GM23338 (cell line): ENCODE data around the gene DHX34. TPM values are rescaled to one million over a fixed set of nuclear protein-coding genes. Genes with fewer than 3 reads are reported as not detected.

Source experiments
- ATAC-seq: fragments of 200-7000 bp; cut with Tn5 transposase; 3 replicates; pipeline ENCODE4 v1.9.1; 2020
- DNase-seq: peaks from one replicate; pipeline ENCODE4 v3.0.0-alpha.2; 2015; ENCODE audit warnings: low spot score
- H2AFZ ChIP-seq: fragments of 200-600 bp; sonication (generic); 2 replicates; pipeline ENCODE4 v1.8.0; 2016; ENCODE audit warnings: antibody characterized with exemption, mild to moderate bottlenecking, moderate library complexity
- H3F3A ChIP-seq: fragments of 200-600 bp; sonication (generic); replicated peaks from 2 replicates; pipeline ENCODE4 v1.8.0; 2017; ENCODE audit warnings: antibody characterized with exemption, mixed run types, low read depth
- H3K27ac ChIP-seq: fragments of 200-600 bp; sonication (generic); 2 replicates; pipeline ENCODE4 v1.6.1; 2016; ENCODE audit warnings: low read depth
- H3K27me3 ChIP-seq: fragments of 200-600 bp; sonication (generic); 2 replicates; pipeline ENCODE4 v1.8.0; 2016; ENCODE audit warnings: mild to moderate bottlenecking, mixed run types, moderate library complexity; ENCODE audit not compliant: insufficient read depth
- H3K36me3 ChIP-seq: fragments of 200-600 bp; sonication (generic); 2 replicates; pipeline ENCODE4 v1.8.0; 2016; ENCODE audit warnings: mild to moderate bottlenecking; ENCODE audit not compliant: insufficient read depth
- H3K4me1 ChIP-seq: fragments of 200-600 bp; sonication (generic); 2 replicates; pipeline ENCODE4 v1.8.0; 2016; ENCODE audit warnings: mild to moderate bottlenecking, moderate library complexity; ENCODE audit not compliant: insufficient read depth
- H3K4me2 ChIP-seq: fragments of 200-600 bp; sonication (generic); 2 replicates; pipeline ENCODE4 v1.7.1; 2017; ENCODE audit warnings: mixed run types
- H3K4me3 ChIP-seq: fragments of 200-600 bp; sonication (generic); 2 replicates; pipeline ENCODE4 v1.6.1; 2016; ENCODE audit warnings: mixed run types
- H3K79me2 ChIP-seq: fragments of 200-600 bp; sonication (generic); replicated peaks from 2 replicates; pipeline ENCODE4 v1.8.0; 2017; ENCODE audit warnings: mild to moderate bottlenecking; ENCODE audit not compliant: insufficient read depth
- H3K9me2 ChIP-seq: fragments of 200-600 bp; sonication (generic); 2 replicates; pipeline ENCODE4 v1.8.0; 2017; ENCODE audit not compliant: insufficient read depth
- H4K20me1 ChIP-seq: fragments of 200-600 bp; sonication (generic); replicated peaks from 2 replicates; pipeline ENCODE4 v1.8.0; 2017; ENCODE audit warnings: mild to moderate bottlenecking; ENCODE audit not compliant: insufficient read depth
- H3K27ac Mint-ChIP-seq: 2 replicates; pipeline ENCODE4 v1.8.0; 2020; ENCODE audit warnings: inconsistent platforms, mild to moderate bottlenecking, moderate library complexity, mixed read lengths
- H3K27me3 Mint-ChIP-seq: 3 replicates; pipeline ENCODE4 v1.8.0; 2022; ENCODE audit warnings: low read depth, mild to moderate bottlenecking, moderate library complexity, mixed read lengths, inconsistent platforms; ENCODE audit not compliant: insufficient read depth, poor library complexity
- H3K36me3 Mint-ChIP-seq: 3 replicates; pipeline ENCODE4 v1.8.0; 2021; ENCODE audit warnings: low read depth, mild to moderate bottlenecking, inconsistent platforms, moderate library complexity, mixed read lengths
- H3K4me1 Mint-ChIP-seq: 3 replicates; pipeline ENCODE4 v1.8.0; 2020; ENCODE audit warnings: mild to moderate bottlenecking, inconsistent platforms, mixed read lengths
- H3K4me3 Mint-ChIP-seq: 3 replicates; pipeline ENCODE4 v1.8.0; 2021; ENCODE audit warnings: moderate library complexity, mild to moderate bottlenecking, inconsistent platforms, mixed read lengths
- H3K9me3 Mint-ChIP-seq: 3 replicates; pipeline ENCODE4 v1.8.0; 2020; ENCODE audit warnings: moderate library complexity, mild to moderate bottlenecking, inconsistent platforms, mixed read lengths
- CREB1 ChIP-seq: fragments of 250-450 bp; sonication (Bioruptor Pico); IDR thresholded peaks from 2 replicates; pipeline ENCODE4 v1.5.0; 2020; ENCODE audit warnings: low read depth, mild to moderate bottlenecking, moderate library complexity
- CTCF ChIP-seq, 2 experiments: fragments of 200-600 bp in 1 of 2; sonication (generic) in 1 of 2; conservative IDR thresholded peaks; 2 replicates each; pipeline versions ENCODE4 v1.5.1 to v1.6.1; 2016 to 2017; ENCODE audit warnings: antibody characterized with exemption in 2 of 2, low read depth in 2 of 2, mild to moderate bottlenecking in 2 of 2, moderate library complexity in 1 of 2
- EZH2phosphoT487 ChIP-seq: fragments of 200-600 bp; sonication (generic); IDR thresholded peaks from one replicate; pipeline ENCODE4 v1.8.1; 2018; ENCODE audit warnings: antibody characterized with exemption; ENCODE audit not compliant: unreplicated experiment
- JUNB ChIP-seq: IDR thresholded peaks from one replicate; pipeline ENCODE4 v1.6.1; 2016; ENCODE audit warnings: antibody characterized with exemption; ENCODE audit not compliant: unreplicated experiment
- NANOG ChIP-seq: IDR thresholded peaks from 2 replicates; pipeline ENCODE4 v1.6.1; 2016; ENCODE audit warnings: antibody characterized with exemption, borderline replicate concordance
- REST ChIP-seq: IDR thresholded peaks from one replicate; pipeline ENCODE4 v1.6.1; 2018; ENCODE audit warnings: antibody characterized with exemption; ENCODE audit not compliant: unreplicated experiment
- ZNF462 ChIP-seq: fragments of 250-450 bp; sonication (Bioruptor Pico); IDR thresholded peaks from 2 replicates; pipeline ENCODE4 v1.5.0; 2020; ENCODE audit warnings: mild to moderate bottlenecking, moderate library complexity
- polyA plus RNA-seq: library from polyadenylated mRNA; unstranded; fragments of >200 nt; fragmentation: Nextera tagmentation; extraction: Ambion mirVana; gene quantifications from 2 replicates; pipeline ENCODE4 v1.2.1, GENCODE V29; 2016
- total RNA-seq: library from RNA; depleted of rRNA; stranded (reverse); fragments of >200 nt; shearing (Covaris generic); gene quantifications from 2 replicates; pipeline ENCODE4 v1.2.3, GENCODE V29; 2014

The DHX34 gene
- total and polyA plus RNA-seq, 2 experiments from 2014 or later = 16.3 to 50.1 TPM

DNA sequence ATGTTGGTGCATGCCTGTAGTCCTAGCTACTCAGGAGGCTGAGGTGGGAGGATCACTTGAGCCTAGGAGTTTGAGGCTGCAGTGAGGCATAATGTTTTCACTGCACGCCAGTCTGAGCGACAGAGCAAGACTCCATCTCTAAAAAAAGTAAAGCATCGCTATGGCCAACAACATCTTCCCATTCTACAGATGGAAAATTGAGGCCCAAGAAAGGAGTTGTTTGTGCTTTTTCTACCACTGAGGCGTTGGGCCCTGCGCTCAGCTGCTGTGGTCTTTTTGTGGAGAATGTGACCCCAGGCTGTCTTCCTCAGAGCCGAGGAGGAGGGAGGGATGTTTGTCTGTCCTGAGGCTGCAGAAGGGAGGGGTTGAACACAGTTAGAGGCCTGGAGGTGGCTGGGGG, 17.6 kb upstream of the DHX34 start:
- no peaks in the 10 kb centered on the region for H3K4me1 ChIP-seq
- TF ChIP-seq ZNF462 (CRISPR knock-in tag) (no peak), EZH2phosphoT487 (no peak), CREB1 (CRISPR knock-in tag) (no peak)
- no peaks in the 10 kb centered on the region for H3K79me2 ChIP-seq
- H3K36me3 Mint-ChIP-seq = no peaks in the 10 kb centered on the region
- peaks cover 9% of the 10 kb centered on the region for H3K27me3 Mint-ChIP-seq
- H3K9me3 Mint-ChIP-seq = no peaks in the 10 kb centered on the region
- ATAC-seq (no peak), DNase-seq (no peak)
- 0 out of 3 replicates have a peak, but pooled peaks cover 2% of the 10 kb centered on the region for H3K4me1 Mint-ChIP-seq
- no peak overlapping the region for H3K27ac ChIP-seq
- no peaks in the 10 kb centered on the region for H4K20me1 ChIP-seq
- H3F3A ChIP-seq = 0 out of 2 replicates have a peak, but pooled peaks cover 3% of the 10 kb centered on the region
- no peaks in the 10 kb centered on the region for H3K36me3 ChIP-seq
- no peak overlapping the region for H3K4me3 ChIP-seq
- no peak overlapping the region for H3K4me2 ChIP-seq
- no peak overlapping the region for H3K27ac Mint-ChIP-seq
- no peak overlapping the region for H3K4me3 Mint-ChIP-seq
- no peaks in the 10 kb centered on the region for H3K27me3 ChIP-seq
- no peaks in the 10 kb centered on the region for H3K9me2 ChIP-seq
- H2AFZ ChIP-seq = no peak overlapping the region; the same call in 1 of the 2 replicates

DNA sequence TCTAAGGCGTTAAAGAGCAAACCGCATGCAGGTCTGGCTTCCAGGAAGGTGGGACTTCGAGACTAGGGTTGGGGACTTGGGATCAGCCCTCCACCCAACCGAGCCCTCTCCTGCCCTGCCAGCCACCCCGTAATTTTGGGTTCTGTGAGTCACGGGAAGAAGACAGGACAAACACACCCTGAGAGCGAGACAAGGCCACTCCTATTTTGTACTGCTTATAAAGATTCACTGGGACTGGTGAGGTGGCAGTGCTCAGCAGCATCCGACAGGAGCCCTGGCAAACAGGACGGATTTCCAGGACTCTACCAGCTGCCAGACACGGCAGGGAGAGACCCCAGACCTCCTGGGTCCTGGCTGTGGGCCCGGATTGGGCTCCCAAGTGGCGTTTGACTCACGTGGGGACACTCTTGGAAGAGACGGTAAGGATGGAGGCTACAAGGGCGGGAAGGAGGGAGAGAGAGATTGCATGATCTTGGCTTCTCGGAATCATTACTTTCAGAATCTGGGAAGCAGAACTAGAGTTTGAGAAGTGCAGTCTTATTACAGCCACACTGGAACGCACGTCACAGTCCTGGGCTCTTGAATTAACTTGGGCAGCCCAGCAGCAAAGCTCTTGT, 17.1 kb upstream of the DHX34 start, which contains the start of gene C5AR2:
TSS of gene C5AR2 (plus strand) at position 245 of the 617 bp plus-strand sequence. CDS start 8,625 bp downstream, outside the sequence.
- H3K4me2 ChIP-seq = no peak within 1 kb of the TSS
- no peaks in the 10 kb centered on the region for H3K9me2 ChIP-seq
- H3K4me1 Mint-ChIP-seq = peaks cover 6% of the 10 kb centered on the region; the same call in 1 of the 3 replicates
- H2AFZ ChIP-seq = peak within 1 kb of the TSS; percentile 38; the same call in 1 of the 2 replicates
- DNase-seq = no peak
- H3K4me3 Mint-ChIP-seq = no peak within 1 kb of the TSS; the same call in 2 of the 3 replicates
- no peak within 1 kb of the TSS for H3K4me3 ChIP-seq
- no peaks in the 10 kb centered on the region for H3K9me3 Mint-ChIP-seq
- no peak for ATAC-seq
- H3K27ac Mint-ChIP-seq = no peak within 1 kb of the TSS
- H3K36me3 ChIP-seq = no peaks in the 10 kb centered on the region
- peaks cover 9% of the 10 kb centered on the region for H3K27me3 Mint-ChIP-seq
- no peaks in the 10 kb centered on the region for H4K20me1 ChIP-seq
- 0 out of 2 replicates have a peak, but pooled peaks cover 3% of the 10 kb centered on the region for H3F3A ChIP-seq
- H3K4me1 ChIP-seq = no peaks in the 10 kb centered on the region
- no peaks in the 10 kb centered on the region for H3K36me3 Mint-ChIP-seq
- no peak within 1 kb of the TSS for H3K27ac ChIP-seq
- H3K79me2 ChIP-seq = no peaks in the 10 kb centered on the region
- H3K27me3 ChIP-seq = no peaks in the 10 kb centered on the region
- TF ChIP-seq NANOG = no peak
- no peak for TF ChIP-seq CTCF (conservative IDR thresholded peaks at IDR 0.05; ENCODE audit: low read depth in 2 of 2)
- TF ChIP-seq JUNB = no peak
- TF ChIP-seq REST = no peak
- no peak for TF ChIP-seq CREB1 (CRISPR knock-in tag)
